Lower leg skin (tissue), 4 donors: ENCODE results near the gene NT5DC2. TPM values are rescaled to one million over a fixed set of nuclear protein-coding genes. Genes with fewer than 3 reads are reported as not detected.

Experiments used
- DNase-seq, 2 donors: peaks; one replicate each; pipeline ENCODE4 v3.0.0-alpha.2; 2019; ENCODE audit warnings: low spot score in 2 of 2
- H3K4me3 ChIP-seq: fragments of 200-600 bp; sonication (generic); 2 replicates; pipeline ENCODE4 v1.5.1; 2017; ENCODE audit warnings: mild to moderate bottlenecking, low read depth; ENCODE audit not compliant: poor library complexity, severe bottlenecking
- CTCF ChIP-seq, 3 donors: fragments of 450-650 bp; IDR thresholded peaks; one replicate each; pipeline ENCODE4 v1.5.1; 2016; ENCODE audit warnings: antibody characterized with exemption in 3 of 3, mild to moderate bottlenecking in 3 of 3, moderate library complexity in 2 of 3
- POLR2A ChIP-seq, 2 donors: fragments of 450-650 bp; IDR thresholded peaks; one replicate each; pipeline ENCODE4 v1.6.1; 2016 to 2017; ENCODE audit warnings: antibody characterized with exemption in 2 of 2, mild to moderate bottlenecking in 1 of 2, moderate library complexity in 1 of 2
- WGBS, 2 donors: methylation state at CpG; one replicate each; pipeline ENCODE4 v1.1.5; 2018; 5-methylcytosine and 5-hydroxymethylcytosine counted together
- intact Hi-C: fragments of 100-400 bp; cut with DNase I; formaldehyde crosslinking; loops from one replicate; pipeline ENCODE4 v1.15.0; 2023; ENCODE audit warnings: low total_unique reads
- total RNA-seq, 4 donors: library from RNA; depleted of rRNA; stranded (reverse); fragments of >200 nt; gene quantifications; one replicate each; pipeline ENCODE4 v1.1.0, GENCODE V29; 2016

The NT5DC2 gene
- total RNA-seq, 4 donors from 2014 or later = 40.3 to 61.4 (median 48.0) TPM

- no peak for TF ChIP-seq CTCF (IDR thresholded peaks at IDR 0.05)
- TF ChIP-seq POLR2A (IDR thresholded peaks at IDR 0.05) = no peak
- no peak overlapping the region for H3K4me3 ChIP-seq
- DNase-seq = no peak
- WGBS, 2 donors = 75 to 83% methylated on average over 3 of the region's 3 CpGs
- intact Hi-C loops = no loop called here
Observed at GRCh38 chr3:52552089-52552488, 18.4 kb upstream of the NT5DC2 start.

GRCh38 chr3:52551118-52551517 is 17.5 kb upstream of the NT5DC2 start:
- no peak for TF ChIP-seq CTCF (IDR thresholded peaks at IDR 0.05)
- TF ChIP-seq POLR2A (IDR thresholded peaks at IDR 0.05) = no peak
- H3K4me3 ChIP-seq = no peak overlapping the region
- intact Hi-C loops = no loop called here
- DNase-seq = no peak

GRCh38 chr3:52547143-52547542 is 13.5 kb upstream of the NT5DC2 start:
- DNase-seq = no peak
- intact Hi-C loops = no loop called here
- no peak overlapping the region for H3K4me3 ChIP-seq
- WGBS, 2 donors = 81 to 87% methylated on average over 2 of the region's 2 CpGs
- no peak for TF ChIP-seq POLR2A (IDR thresholded peaks at IDR 0.05)
- TF ChIP-seq CTCF (IDR thresholded peaks at IDR 0.05) = no peak

GRCh38 chr3:52546111-52546901 is 12.6 kb upstream of the NT5DC2 start:
- H3K4me3 ChIP-seq = no peak overlapping the region
- no peak for DNase-seq
- 73 to 75% methylated on average over 3 of the region's 3 CpGs for WGBS, 2 donors
- intact Hi-C loops = no loop called here
- TF ChIP-seq POLR2A (IDR thresholded peaks at IDR 0.05) = no peak
- TF ChIP-seq CTCF (IDR thresholded peaks at IDR 0.05) = no peak

GRCh38 chr3:52544937-52545336 is 11.3 kb upstream of the NT5DC2 start:
- no peak for DNase-seq
- 83 to 91% methylated on average over 4 of the region's 4 CpGs for WGBS, 2 donors
- H3K4me3 ChIP-seq = no peak overlapping the region
- TF ChIP-seq CTCF (IDR thresholded peaks at IDR 0.05) = no peak
- no peak for TF ChIP-seq POLR2A (IDR thresholded peaks at IDR 0.05)
- intact Hi-C loops = no loop called here

- TF ChIP-seq CTCF (IDR thresholded peaks at IDR 0.05) = no peak
- no peak for TF ChIP-seq POLR2A (IDR thresholded peaks at IDR 0.05)
- intact Hi-C loops = no loop called here
- WGBS, 2 donors = 68 to 82% methylated on average over 2 of the region's 2 CpGs
- no peak for DNase-seq
- H3K4me3 ChIP-seq = no peak overlapping the region
Observed at GRCh38 chr3:52541050-52541449, 7.4 kb upstream of the NT5DC2 start.
